ENCODE measurements around the gene DNM2.

GRCh38 chr19:10815007-10815536 lies 97.2 kb downstream of the DNM2 start:
- TF ChIP-seq CTCF (IDR thresholded peaks at IDR 0.05; ENCODE audit: insufficient read depth, low read length) = no peak
- TF ChIP-seq POLR2AphosphoS5 (IDR thresholded peaks at IDR 0.05; ENCODE audit: low read depth) = no peak
- no peak for TF ChIP-seq GABPA (IDR thresholded peaks at IDR 0.05; ENCODE audit: low read depth)
